ENCODE results near the gene CASQ1.

GRCh38 chr1:160158031-160158430 lies 32.3 kb upstream of the CASQ1 start:
- no peak for TF ChIP-seq RARB (CRISPR knock-in tag; IDR thresholded peaks at IDR 0.05)
- no peak for TF ChIP-seq ZNF565 (CRISPR knock-in tag; conservative IDR thresholded peaks at IDR 0.05; ENCODE audit: low read depth)
- no peak for TF ChIP-seq ZNF70 (CRISPR knock-in tag; IDR thresholded peaks at IDR 0.05)

All from SK-N-SH treated with all-trans-retinoic acid at 6 μM for 48 hours (cell line).